RWPE1 (cell line): Measurements from ENCODE around the gene GPER1.

Experiments
- CTCF ChIA-PET: fragments of 350-600 bp; sonication (Branson Sonifier 250); formaldehyde crosslinking; extraction: SDS; loops from one replicate; lab custom pipeline; 2021; lab: Yijun Ruan, JAX
- POLR2A ChIA-PET: fragments of 400-600 bp; formaldehyde crosslinking; extraction: SDS; loops from one replicate; lab custom pipeline; 2020; ENCODE audit warnings: antibody characterized with exemption; ENCODE audit not compliant: low non-redundant PET; lab: Yijun Ruan, JAX
- DNase-seq: peaks from one replicate; pipeline ENCODE4 v3.0.0; 2012; ENCODE audit warnings: low spot score
- H3K27ac ChIP-seq: fragments of 450-650 bp; 2 replicates; pipeline ENCODE4 v1.5.1; 2017
- TF ChIP-seq, protein P1 (sequence below): fragments of 450-650 bp; conservative IDR thresholded peaks from 2 replicates; pipeline ENCODE4 v1.5.1; 2017; ENCODE audit warnings: low read depth, mild to moderate bottlenecking

GPER1 gene

DNA sequence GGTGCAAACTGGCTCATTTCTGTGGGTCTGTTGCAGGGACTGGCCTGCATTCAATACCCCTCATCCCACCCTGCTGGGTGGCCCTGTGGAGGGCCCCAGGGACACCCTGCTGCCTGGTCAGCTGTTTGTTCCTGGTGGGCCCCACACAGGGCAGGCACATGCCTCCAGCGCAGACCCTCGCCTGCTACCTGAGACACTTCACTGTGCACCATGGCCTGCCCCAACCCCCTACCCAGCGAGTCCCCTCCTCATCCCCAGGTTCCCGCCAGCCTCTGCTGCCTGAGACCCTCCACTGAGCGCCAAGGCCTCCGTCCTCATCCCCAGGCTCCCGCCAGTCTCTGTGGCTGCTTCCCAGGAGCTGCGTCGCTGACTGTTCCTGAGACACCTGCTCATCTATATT lies 26.7 kb upstream of the GPER1 start:
- TF ChIP-seq, protein P1, sequence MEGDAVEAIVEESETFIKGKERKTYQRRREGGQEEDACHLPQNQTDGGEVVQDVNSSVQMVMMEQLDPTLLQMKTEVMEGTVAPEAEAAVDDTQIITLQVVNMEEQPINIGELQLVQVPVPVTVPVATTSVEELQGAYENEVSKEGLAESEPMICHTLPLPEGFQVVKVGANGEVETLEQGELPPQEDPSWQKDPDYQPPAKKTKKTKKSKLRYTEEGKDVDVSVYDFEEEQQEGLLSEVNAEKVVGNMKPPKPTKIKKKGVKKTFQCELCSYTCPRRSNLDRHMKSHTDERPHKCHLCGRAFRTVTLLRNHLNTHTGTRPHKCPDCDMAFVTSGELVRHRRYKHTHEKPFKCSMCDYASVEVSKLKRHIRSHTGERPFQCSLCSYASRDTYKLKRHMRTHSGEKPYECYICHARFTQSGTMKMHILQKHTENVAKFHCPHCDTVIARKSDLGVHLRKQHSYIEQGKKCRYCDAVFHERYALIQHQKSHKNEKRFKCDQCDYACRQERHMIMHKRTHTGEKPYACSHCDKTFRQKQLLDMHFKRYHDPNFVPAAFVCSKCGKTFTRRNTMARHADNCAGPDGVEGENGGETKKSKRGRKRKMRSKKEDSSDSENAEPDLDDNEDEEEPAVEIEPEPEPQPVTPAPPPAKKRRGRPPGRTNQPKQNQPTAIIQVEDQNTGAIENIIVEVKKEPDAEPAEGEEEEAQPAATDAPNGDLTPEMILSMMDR: no peak
- CTCF ChIA-PET: interaction anchor here (2.0 kb wide), 1 partner anchor 68 kb away, joined by 12 read pairs; no protein-coding TSS in a partner anchor
- DNase-seq: no peak
- H3K27ac ChIP-seq: peak overlapping the region; percentile 2
- POLR2A ChIA-PET: no interaction called here

GRCh38 chr7:1062296-1063294 lies 25.3 kb upstream of the GPER1 start:
- CTCF ChIA-PET: no interaction called here
- peak; percentile 18 for DNase-seq
- peak overlapping the region; percentile 73 for H3K27ac ChIP-seq
- POLR2A ChIA-PET: no interaction called here
- TF ChIP-seq, protein P1: no peak

GRCh38 chr7:1063361-1063760 lies 24.6 kb upstream of the GPER1 start:
- TF ChIP-seq, protein P1: no peak
- no peak for DNase-seq
- H3K27ac ChIP-seq: peak overlapping the region; percentile 73
- POLR2A ChIA-PET: no interaction called here
- CTCF ChIA-PET: no interaction called here

DNA sequence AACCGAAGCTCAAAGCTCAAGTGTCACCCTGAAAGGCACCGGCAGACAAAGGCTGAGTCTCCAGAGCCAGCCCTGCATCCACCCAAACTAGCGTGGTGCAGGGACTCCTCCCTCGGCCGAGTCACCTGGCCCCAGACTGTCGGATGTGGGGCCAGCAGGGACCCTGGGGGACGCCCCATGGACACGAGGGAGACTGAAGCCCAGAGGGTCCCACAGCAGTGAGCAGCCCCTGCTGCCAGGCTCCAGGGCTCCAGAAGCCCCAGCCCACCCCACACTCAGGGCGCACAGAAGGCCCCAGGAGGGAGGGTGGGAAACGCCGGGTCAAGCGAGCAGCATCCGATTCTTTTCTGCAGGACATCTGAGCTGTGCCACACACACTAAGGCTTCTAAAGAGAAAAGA lies 23.3 kb upstream of the GPER1 start:
- peak overlapping the region; percentile 73 for H3K27ac ChIP-seq
- ChIA-PET POLR2A (no interaction called here), CTCF (interaction anchor here (0.5 to 2.7 kb wide), 7 partner anchors 11 to 156 kb away, joined by 3 to 80 read pairs (median 5); no protein-coding TSS in a partner anchor)
- no peak for DNase-seq
- TF ChIP-seq, protein P1: no peak

- TF ChIP-seq, protein P1: no peak
- POLR2A ChIA-PET: no interaction called here
- CTCF ChIA-PET: interaction anchor here (0.6 to 2.7 kb wide), 25 partner anchors 10 to 1493 kb away, joined by 3 to 80 read pairs (median 4); partner anchors contain the start of gene COX19
- peak overlapping the region; percentile 73 for H3K27ac ChIP-seq
- no peak for DNase-seq
Measured at GRCh38 chr7:1065263-1065584, 22.7 kb upstream of the GPER1 start.

DNA sequence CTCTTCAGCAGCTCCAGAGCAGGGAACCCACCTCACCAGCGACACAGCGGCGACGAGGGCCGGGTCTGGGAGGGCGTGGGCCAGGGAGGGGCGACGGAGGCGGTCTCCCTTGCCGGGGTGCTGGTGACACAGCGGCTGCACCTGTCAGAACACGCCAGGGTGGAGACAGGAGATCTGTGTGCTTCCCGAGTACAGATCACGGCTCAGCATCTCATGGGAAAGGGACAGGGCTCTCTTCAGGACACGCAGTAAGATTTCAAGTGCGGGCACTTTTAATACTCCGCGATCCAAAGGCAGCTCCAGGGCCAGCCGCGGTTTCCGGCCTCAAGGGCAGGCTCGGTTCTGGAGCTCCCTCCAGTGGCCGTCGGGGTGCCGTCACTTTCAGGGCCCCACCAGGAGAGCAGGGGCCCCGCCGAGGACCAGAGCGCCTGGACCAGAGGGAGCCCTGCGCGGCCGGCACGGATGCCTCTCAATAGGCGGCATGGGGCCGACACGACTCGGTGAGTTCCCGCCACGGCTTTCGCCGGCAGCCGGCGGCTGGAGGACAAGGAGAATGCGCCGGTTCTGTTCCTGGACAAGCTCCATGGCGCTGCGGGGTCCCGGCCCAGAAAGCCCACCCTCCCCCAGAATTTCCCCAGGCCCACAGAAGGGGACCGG lies 22.2 kb upstream of the GPER1 start:
- peak; percentile 87 for DNase-seq
- POLR2A ChIA-PET: no interaction called here
- TF ChIP-seq, protein P1: peak; percentile 94
- peak overlapping the region; percentile 73 for H3K27ac ChIP-seq
- CTCF ChIA-PET: interaction anchor here (0.6 to 2.7 kb wide), 29 partner anchors 10 to 1493 kb away, joined by 3 to 80 read pairs (median 4); partner anchors contain the start of genes COX19 and ZFAND2A
